HG02798 (cell line): Measurements from ENCODE around the gene SPOP.
"Not testable (repeated sequence)": the region's sequence is repeated elsewhere in the genome, so short reads cannot be mapped to it uniquely, and the experiment has no call there.

Source experiments
- ATAC-seq: cut with Tn5 transposase; IDR thresholded peaks from one replicate; pipeline ENCODE4 v1.9.1; 2021; ENCODE audit warnings: mild to moderate bottlenecking; ENCODE audit not compliant: unreplicated experiment, poor library complexity

The SPOP gene

DNA sequence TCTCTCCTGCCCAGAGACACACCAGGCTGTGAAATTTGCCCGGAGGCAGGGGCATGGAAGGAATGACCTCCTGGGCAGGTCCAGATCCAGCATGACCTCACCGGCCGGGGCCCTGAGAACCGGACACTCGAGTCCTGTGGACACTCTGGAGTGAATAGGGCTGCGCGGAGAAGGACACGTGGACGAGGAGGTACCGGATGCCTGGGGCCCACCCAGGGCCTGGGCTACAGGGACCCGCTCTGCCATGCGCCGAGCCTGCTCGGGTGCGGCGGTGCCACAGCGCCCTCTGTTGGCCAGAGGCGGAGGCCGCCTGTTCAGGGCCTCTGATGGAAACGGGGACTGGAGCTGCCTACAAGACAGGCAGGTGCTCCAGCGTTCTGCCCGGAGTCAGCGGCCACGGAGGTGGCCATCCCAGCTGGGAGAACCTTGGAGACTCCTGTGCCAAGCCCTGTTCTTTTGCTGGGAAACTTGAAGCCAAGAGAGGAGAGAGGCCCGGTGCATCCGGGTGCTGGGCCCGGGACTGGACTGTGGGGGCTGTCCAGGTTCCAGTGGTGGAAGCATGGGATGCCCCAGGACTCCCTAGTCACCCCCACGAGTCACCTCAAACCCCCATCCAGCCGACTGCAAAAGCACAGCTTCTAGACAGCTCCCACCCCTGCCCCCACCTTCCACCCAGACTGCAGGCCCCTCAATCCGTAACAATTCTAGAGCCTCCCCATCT is 121.5 kb downstream of the SPOP start:
- ATAC-seq, result peak; percentile 42

DNA sequence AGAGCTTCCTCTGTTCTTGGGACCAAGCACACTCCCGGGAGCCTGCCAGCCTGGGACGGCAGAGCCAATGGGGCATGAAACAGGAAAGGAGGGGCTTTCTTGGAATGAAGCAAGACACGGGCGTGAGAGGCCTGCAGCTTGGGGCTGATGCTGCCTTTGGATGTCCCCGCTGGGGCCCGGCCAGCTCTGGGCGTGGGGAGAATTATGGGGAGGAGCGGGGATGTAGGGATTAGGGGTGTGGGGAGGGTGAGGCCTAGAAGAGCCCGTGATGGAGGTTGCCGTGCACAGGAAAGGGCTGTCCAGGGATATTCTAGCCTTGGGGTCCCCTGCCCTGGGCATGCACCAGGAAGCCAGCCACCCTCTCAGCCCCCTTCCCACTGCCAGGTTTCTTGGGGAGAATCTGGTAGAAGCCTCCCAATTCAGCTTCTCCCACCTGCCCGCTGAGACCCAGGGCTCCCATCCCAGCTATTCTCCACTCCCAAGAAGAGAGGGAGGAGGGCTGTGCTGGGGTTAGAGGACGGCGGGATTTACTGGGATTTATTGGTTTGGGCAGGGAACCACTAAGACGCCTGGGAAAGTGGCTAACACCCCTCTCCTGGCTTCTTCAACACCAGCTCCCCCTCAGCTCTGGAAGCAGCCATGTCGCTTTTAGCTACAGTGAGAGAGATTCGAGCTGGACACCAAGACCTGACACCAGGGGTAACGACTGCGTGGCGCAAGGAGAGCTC is 122.2 kb downstream of the SPOP start:
- no peak for ATAC-seq

DNA sequence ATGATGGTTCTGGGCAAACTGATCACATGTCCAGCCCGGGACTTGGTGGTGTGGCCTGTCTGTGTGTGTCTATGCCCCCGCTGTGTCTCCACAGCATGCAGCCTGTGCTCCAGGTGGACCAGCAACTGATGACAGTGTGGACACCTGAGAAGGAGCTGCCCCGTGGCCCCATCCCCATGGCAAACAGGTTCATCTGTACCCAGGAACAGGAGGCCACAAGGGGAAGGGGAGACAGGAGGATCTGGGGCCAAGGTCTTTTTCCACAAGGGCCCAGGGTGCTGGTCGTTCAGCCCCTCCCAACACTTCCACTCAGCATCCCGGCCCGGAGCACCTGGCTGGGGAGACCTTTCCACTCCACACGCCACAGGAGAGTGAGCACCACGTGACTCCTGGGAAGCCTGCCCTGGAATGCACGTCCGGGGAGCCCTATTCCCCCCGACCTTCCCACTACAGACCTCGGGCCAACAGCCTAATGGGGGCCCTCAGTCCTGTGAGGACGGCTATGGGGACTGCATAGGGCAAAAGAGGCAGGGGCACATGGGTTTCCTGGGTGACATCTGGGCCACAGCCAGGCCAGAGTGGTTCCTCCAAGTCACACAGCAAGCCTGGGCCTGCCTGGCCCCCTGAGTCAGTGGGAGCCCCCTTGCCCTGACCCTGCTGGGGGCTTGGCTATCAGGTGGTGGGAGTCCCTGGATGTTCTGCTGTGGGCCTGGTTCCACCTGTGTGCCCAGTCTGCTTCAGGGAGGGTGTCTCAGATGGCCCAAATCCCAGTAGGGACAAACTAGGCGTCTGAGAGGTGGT is 123.0 kb downstream of the SPOP start:
- ATAC-seq, result no peak

DNA sequence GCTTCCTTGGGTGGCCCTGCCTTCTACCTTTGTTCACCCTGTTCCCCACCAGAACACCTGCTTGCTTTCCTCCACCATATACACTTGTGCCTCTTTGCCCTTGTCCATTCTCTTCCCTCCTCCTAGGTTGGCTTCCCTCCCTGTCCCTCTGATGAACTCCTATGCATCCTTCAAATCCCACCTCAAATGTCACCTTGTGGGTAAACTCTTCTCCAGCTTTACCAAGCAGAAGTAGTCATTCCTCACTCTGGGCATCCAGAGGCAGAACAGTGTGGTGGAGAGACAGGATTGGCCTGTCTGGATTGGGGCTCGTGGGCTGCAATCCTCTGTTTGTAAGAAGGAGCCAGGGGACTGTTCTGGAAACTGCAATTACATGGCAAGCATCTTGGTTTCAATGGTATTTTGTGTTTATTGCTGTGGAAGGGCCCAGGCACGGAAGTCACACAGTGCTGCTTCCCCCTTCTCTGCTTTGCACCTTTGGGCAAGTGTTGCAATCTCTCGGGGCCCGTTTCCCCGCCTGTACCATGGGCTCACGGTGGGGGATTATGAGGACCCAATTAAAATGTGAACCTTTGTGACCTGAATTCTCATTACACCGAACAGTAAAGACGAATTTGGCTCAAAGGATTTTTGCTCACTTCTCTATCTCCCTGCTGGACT is 124.1 kb downstream of the SPOP start:
- no peak for ATAC-seq

DNA sequence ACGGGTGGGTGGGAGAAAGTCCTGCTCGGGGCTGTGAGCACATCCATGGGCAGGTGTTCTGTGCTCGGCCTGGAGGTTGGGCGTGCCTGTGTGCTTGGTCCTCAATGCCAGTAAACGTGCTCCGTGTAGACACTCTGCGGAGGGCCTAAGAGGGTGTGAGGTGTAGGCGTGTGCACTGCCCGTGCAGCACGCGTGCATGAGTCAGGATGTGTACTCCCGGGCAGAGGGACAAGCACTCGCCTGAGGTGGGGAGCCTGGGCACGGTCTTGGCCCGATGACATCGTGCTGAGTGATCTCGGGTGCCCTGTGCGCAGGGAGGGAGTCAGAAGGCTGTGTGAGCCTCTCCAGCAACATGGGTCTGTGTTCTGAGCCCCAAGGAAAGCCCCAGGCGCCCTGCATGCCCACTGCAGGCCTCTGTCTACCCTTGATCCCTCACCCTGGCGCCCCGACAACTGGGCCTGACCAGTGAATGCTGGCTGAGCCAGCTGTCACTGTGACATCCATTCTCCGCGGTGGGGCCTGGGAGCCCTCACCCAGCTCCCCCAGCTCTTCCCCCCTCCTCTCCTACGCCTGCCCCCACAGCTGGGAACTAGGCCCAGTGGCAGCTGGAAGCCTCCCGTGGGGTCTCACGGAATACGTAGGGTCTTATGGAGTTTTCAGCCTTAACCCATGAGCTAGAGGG is 125.7 kb downstream of the SPOP start:
- ATAC-seq, result no peak

DNA sequence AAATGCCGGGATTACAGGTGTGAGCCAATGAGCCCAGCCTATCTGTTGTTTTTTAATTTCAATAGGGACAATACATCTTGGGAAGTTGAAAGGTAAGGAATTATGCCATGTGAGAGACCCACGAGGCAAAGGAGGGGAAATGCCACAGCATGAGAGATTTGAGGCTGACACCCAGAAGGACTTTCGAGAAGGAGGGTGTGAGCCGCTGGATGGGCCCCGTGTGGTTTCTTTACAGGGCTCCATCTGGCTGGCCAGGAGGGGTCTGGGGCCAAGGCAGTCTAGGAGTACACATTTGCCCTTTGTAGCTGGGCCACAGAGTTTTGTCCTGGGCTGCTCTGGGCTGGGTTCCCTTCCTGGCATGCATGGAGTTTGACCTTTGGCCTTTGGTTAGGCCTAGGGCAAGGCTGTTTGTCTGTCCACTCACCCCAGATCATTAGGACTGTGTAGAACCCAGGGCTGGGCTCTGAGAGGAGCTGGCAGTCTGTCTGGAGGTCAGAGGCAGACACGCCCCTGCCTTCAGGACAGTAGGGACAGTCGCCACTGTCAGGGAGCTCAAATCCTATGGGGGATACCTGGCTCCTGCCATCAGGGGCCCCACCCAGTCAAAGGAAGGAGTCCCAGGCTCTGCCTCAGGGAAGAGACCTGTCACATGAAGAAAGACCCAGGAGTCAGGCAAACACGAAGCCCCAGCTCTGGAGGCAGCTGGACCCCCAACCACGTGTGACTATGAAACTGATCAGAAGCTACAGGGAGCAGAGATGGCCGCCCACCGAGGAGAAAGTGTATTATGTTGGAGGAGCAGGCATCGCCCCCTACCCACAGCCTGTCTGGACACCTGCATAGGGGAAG is 126.5 kb downstream of the SPOP start:
- ATAC-seq, result no peak

DNA sequence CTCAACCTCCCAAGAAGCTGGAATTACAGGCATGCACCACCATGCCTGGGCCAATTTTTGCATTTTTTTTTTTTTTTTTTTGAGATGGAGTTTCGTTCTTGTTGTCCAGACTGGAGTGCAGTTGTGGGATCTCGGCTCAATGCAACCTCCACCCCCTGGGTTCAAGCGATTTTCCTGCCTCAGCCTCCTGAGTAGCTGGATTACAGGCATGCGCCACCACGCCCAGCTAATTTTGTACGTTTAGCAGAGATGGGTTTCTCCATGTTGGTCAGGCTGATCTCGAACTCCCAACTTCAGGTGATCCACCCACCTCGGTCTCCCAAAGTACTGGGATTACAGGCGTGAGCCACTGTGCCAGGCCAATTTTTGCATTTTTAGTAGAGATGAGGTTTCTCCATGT is 127.1 kb downstream of the SPOP start:
- ATAC-seq, result not testable (repeated sequence)

DNA sequence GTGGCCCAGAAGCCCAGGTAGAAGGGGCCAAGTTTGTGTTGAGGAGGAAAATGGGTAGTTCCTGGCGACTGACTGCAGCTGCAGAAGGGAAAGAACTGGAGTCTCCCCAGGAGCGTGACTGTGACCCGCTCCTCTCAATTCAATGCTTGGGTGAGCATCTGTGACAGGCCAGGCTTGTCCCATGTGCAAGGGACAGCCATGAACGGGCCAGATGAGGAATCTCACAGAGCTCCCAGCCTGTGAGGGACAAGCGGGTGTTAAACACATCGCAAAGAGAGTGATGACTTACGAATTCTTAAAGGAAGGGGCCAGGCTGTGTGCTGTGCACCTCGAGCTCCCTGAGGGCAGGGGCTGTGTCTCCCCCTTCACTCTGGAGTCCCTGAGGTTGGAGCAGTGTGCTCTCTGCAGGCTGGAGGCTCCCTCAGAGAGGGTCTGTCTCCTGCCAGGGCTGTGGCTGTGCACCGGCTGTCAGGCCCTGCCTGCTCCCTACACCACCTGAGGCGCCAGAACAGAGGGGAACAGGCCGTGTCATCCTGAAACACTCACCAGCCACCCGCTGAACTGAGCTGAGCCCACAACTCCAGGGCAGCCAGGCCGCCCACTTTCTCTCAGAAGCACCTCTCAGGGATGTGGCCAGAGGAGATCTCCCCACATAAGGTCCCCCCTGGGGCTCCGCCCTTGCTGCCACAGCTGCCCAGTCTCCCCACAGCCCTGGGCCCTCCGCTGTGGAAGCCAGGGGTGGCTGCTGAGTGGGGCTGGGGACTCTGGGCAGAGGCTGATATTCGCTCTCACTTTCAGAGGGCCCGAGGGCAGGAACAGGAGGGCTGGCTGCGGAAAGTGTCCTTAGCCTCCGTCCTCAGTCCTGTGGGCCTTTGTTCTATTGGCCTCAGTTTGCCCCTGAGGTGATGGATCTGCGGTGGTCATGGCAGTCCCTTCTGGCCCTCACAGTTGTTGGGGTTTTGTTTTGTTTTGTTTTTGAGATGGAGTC is 127.9 kb downstream of the SPOP start:
- ATAC-seq, result no peak

DNA sequence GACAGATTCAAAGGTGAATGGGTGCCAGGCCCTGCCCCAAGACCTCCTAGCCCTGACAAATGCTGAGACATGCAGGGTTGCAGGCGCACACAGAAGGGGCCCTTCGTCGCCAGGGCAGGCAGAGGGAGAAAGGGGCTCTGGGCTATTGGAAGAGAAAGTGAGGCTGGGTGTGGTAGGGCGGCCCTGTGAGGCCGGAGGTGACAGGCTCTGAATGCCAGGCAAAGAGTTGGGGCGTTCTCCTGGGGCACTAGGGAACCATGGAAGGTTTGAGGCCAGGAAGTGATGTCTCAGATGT is 128.6 kb downstream of the SPOP start:
- no peak for ATAC-seq
